GM18909 (cell line): ENCODE measurements around the gene NUP98.

ENCODE experiments used
- ATAC-seq: cut with Tn5 transposase; IDR thresholded peaks from one replicate; pipeline ENCODE4 v1.9.1; 2021; ENCODE audit warnings: mild to moderate bottlenecking; ENCODE audit not compliant: unreplicated experiment, poor library complexity

The NUP98 gene

GRCh38 chr11:3797329-3798090 is at the start of gene NUP98:
Gene NUP98 (minus strand): TSS chr11:3797554. CDS start chr11:3782117, 15,437 bp downstream.
- peak; percentile 91 for ATAC-seq

GRCh38 chr11:3845670-3846069 is 48.3 kb upstream of the NUP98 start:
- ATAC-seq, result no peak

DNA sequence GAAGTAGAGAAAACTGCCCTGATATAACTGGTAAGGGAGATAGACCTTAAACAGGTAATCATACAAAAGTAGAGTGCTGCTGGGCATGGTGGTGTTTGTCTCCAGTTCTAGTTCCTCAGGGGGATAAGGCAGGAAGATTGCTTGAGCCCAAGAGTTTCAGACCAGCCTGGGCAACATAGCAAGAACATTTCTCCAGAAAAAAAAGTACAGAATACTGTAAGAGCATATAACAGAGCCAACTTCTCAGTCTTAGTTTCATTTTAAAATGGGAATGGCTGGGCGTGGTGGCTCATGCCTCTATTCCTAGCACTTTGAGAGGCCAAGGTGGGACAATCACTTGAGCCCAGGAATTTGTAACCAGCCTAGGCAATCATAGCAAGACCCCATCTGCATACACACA is 47.9 kb upstream of the NUP98 start:
- no peak for ATAC-seq

GRCh38 chr11:3843326-3843725 is 46.0 kb upstream of the NUP98 start:
- no peak for ATAC-seq

- ATAC-seq, result peak; percentile 54
These were observed 44.3 kb upstream of the NUP98 start for GRCh38 chr11:3841426-3842350.

DNA sequence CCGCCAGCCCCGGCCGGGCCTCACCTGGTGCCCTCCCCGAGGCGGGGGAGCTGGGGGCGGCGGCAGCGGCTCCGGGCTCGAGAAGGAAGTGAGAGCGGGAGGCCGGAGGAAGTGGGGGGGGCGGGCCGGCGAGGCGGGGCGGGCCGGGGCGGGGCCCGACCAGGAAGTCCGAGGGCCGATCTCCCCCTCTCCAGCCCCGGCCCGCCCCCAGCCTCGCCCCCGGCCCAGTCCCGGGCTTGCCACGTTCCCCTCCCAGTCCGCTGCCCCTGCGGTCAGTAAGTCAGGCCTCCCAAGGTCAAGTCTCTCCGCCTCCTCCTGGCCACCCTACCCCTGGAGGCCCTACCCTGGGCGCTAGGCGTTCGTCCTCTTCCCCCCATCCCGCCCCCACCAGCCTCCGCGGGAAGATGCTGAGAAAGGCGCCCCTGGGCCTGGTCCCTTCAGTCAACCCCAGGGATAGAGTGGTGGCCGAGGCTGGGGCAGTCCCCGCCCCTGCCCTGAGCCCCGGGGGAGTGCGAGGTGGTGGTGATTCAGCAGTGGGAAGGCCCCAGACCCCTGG is 43.6 kb upstream of the NUP98 start, which contains the start of gene RHOG:
RHOG (minus strand) TSS at position 90 of the 556 bp plus-strand sequence. CDS start 12,821 bp downstream, outside the sequence.
- peak; percentile 52 for ATAC-seq

DNA sequence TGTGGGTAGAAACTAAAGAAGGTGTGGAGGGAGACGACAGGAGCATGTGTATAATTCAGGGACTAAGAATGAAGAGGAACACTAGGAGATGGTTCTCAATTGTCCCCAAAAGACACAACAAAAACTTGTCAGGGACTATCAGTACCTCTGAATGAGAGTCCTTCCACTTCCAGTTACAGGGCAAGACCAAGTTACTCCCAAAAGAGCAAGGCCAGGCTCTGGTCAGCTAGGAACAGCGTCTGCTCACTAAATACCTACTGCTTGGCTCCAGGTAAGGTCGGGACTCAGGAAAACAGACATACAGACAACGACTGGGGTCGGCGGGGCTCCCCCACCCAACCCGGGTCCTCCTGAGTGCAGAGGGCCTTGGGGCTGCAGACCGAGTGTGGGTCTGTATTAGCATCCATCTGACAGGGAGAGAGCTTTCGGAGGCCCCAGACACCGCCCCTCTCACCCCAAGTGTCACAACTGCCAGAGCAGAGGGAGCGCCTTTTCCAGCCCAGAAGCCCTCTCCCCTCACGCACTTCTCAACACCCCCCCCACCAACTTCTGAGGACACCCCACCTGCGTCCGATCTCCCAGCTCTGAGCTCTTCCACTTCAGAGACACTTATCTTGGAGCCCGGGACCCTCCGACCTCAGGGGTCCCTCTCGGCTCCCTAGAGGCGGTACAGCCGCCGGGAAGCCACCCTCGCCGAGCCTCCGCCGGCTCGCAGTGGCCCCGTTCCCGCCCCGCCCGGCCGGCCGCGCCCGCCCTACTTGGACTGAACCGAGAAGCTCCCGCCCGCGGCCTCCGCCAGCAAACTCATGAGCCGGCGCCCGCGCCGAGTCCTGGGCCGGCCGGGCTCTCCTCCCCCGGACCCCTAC is 42.9 kb upstream of the NUP98 start:
- ATAC-seq, result peak; percentile 2

- no peak for ATAC-seq
These were observed 41.1 kb upstream of the NUP98 start for GRCh38 chr11:3838504-3838903.

DNA sequence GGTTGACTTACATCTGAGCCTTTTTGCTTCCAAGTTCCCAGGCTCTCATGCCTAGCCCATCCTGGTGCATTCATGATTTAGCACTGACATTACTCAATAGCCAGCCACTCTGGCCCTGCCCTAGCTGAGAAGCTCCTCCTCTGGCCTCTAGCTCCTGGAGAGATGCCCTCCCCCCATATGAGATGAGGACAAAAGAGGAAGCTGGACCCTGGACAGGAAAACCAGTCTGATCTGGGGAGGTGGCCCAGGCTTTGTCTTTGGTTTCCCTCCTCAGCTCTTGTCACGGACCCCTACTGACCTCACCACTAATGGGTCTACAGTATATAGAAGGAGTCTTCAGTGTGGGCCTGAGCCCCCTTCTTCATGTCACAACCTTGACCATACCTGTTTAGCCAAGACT is 40.4 kb upstream of the NUP98 start:
- ATAC-seq, result no peak

DNA sequence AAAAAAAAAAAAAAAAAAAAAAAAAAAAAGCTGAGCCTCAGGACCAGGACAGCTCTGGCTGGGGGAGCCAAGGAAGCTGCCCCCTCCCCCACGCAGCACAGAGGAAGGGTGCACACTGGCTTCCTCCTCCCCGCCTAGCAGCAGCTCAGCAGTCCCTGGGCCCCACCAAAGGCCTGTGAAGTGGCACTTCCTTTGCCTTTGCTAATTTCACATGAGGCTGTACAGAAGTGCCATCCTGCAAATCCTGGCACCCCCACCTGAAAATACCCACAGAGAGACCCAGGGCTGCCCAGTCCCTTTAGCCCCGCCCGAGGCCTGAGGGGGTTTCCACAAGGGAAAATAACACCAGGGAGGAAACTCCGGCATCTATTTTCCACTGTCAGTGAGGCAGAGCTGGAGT is 39.5 kb upstream of the NUP98 start:
- ATAC-seq, result no peak

- no peak for ATAC-seq
These were observed 38.4 kb upstream of the NUP98 start for GRCh38 chr11:3835751-3836150.

GRCh38 chr11:3834664-3835461 is 37.5 kb upstream of the NUP98 start:
- no peak for ATAC-seq

GRCh38 chr11:3834349-3834663 is 37.0 kb upstream of the NUP98 start:
- no peak for ATAC-seq

DNA sequence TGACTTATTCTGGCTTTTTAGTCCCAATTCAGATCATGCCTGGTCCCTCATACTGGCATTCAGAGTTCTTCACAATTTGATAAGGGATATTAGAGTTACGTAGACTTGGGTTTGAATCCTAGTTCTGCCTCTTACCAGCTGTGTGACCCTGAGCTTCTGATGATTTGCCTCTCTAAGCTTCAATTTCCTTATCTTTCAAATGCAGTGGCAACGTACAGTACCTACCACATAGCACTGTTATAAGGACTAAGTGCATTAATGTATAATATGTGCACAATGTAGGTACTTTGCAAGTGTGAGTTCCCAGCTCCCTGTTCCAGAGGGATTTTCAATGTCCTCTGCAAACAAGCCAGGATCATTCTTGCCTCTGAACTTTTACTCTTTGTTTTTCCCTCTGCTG is 36.1 kb upstream of the NUP98 start:
- ATAC-seq, result no peak

- ATAC-seq, result no peak
These were observed 35.5 kb upstream of the NUP98 start for GRCh38 chr11:3832816-3833215.

GRCh38 chr11:3831378-3832239 is 34.3 kb upstream of the NUP98 start:
- no peak for ATAC-seq

- no peak for ATAC-seq
These were observed 33.4 kb upstream of the NUP98 start for GRCh38 chr11:3830730-3831129.

GRCh38 chr11:3830088-3830487 is 32.7 kb upstream of the NUP98 start:
- ATAC-seq, result no peak
